Measurements from ENCODE around the gene PPP1R9B. TPM values are rescaled to one million over a fixed set of nuclear protein-coding genes. Genes with fewer than 3 reads are reported as not detected.

Gene PPP1R9B
- total RNA-seq, 6 experiments from 2014 or later = 9.9 to 18.1 (median 12.0) TPM

DNA sequence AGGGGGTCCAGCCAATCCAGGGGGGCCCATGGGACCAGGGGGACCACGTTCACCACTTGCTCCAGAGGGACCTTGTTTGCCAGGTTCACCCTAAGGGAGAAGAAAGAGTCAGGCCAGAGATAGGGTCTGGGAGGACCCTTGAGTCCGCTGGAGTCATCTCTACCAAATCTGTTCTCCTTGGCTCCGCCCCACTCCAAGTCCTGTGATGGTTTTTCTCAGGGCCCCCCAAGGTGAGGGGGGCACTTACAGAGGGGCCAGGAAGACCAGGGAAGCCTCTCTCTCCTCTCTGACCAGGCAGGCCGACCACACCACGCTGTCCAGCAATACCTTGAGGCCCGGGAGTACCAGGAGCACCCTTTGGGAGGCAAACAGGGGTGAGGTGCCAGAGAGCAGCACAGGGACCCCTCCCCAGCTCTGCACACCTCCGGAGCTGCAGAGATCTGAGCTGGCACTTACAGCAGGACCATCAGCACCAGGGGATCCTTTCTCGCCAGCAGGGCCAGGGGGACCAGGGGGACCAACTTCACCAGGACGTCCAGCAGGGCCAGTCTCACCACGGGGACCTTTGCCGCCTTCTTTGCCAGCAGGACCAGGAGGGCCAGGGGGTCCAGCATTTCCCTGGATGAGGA is 38.6 kb upstream of the PPP1R9B start:
- TF ChIP-seq POLR2A (IDR thresholded peaks at IDR 0.05) = no peak
- TF ChIP-seq, protein P1, sequence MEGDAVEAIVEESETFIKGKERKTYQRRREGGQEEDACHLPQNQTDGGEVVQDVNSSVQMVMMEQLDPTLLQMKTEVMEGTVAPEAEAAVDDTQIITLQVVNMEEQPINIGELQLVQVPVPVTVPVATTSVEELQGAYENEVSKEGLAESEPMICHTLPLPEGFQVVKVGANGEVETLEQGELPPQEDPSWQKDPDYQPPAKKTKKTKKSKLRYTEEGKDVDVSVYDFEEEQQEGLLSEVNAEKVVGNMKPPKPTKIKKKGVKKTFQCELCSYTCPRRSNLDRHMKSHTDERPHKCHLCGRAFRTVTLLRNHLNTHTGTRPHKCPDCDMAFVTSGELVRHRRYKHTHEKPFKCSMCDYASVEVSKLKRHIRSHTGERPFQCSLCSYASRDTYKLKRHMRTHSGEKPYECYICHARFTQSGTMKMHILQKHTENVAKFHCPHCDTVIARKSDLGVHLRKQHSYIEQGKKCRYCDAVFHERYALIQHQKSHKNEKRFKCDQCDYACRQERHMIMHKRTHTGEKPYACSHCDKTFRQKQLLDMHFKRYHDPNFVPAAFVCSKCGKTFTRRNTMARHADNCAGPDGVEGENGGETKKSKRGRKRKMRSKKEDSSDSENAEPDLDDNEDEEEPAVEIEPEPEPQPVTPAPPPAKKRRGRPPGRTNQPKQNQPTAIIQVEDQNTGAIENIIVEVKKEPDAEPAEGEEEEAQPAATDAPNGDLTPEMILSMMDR (IDR thresholded peaks at IDR 0.05) = no peak
- Histone ChIP-seq H3K4me1 (no peaks in the 10 kb centered on the region), H3K27me3 (no peaks in the 10 kb centered on the region), H3K9me3 (no peaks in the 10 kb centered on the region), H3K4me3 (no peak overlapping the region), H3K36me3 (no peaks in the 10 kb centered on the region), H3K27ac (no peak overlapping the region)
- intact Hi-C loops (cut with DNase I) = no loop called here
- ATAC-seq (no peak), DNase-seq (no peak)
- WGBS (ENCODE audit: insufficient coverage, low coverage, low lambda C conversion rate, missing lambda C conversion rate) = no CpG with 5 or more reads among the region's 11 CpGs

DNA sequence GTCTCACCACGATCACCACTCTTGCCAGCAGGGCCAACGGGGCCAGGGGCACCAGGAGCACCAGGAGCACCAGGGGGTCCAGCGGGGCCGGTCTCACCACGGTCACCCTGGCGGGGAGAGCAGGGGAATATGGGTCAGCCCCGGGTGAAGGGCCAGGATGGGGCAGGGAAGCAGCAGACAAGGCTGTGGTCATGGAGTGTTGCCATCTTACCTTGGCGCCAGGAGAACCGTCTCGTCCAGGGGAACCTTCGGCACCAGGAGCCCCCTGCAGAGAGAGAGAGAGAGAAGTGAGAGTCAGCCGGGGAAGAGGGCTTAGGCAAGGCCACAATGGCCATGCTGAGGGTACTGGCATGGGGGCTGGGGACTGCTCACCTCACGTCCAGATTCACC is 38.0 kb upstream of the PPP1R9B start:
- no peaks in the 10 kb centered on the region for H3K27me3 ChIP-seq
- H3K4me3 ChIP-seq = no peak overlapping the region
- no peak overlapping the region for H3K27ac ChIP-seq
- H3K4me1 ChIP-seq = no peaks in the 10 kb centered on the region
- TF ChIP-seq, protein P1 (IDR thresholded peaks at IDR 0.05) = no peak
- no peak for TF ChIP-seq POLR2A (IDR thresholded peaks at IDR 0.05)
- intact Hi-C loops (cut with DNase I) = no loop called here
- H3K9me3 ChIP-seq = no peaks in the 10 kb centered on the region
- DNase-seq = no peak
- no peaks in the 10 kb centered on the region for H3K36me3 ChIP-seq
- no peak for ATAC-seq
- 57% methylated on average over 5 of the region's 13 CpGs for WGBS (ENCODE audit: insufficient coverage, low coverage, low lambda C conversion rate, missing lambda C conversion rate)

DNA sequence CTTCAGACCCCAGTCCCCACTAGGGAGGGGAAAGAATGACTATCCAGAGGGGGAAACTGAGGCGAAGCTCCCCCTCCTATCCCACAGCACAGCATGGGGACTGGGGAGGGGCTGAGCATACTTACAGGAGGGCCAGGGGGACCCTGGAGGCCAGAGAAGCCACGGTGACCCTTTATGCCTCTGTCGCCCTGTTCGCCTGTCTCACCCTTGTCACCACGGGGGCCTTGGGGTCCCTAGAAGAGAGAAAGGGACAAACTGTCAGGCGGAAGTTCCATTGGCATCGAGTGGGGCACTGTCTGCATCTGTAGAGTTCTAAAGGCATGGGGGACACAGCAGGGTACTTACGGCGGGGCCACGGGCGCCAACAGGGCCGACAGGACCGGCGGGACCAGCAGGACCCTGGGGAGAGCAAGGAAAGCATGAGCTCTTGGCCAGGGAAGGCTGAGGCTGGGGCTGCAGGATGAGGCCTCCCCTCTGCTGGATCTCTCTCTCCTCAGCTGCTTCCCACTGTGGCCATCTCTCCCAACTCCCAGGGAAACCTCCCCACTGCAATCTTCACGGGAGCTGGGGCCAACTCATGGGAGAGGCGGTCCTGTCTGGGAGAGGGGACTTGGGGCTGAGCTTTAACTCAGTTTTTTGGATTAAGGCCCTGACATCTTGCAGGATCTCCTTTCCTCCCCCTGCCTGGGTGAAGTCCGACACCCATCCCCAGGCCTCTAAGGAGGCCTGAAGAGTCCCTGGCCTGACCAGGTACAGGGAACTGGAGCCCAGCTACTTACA is 37.5 kb upstream of the PPP1R9B start:
- H3K27ac ChIP-seq = no peak overlapping the region
- H3K4me1 ChIP-seq = no peaks in the 10 kb centered on the region
- ATAC-seq (no peak), DNase-seq (no peak)
- H3K9me3 ChIP-seq = no peaks in the 10 kb centered on the region
- no peaks in the 10 kb centered on the region for H3K27me3 ChIP-seq
- intact Hi-C loops (cut with DNase I) = no loop called here
- 62% methylated on average over 3 of the region's 17 CpGs for WGBS (ENCODE audit: insufficient coverage, low coverage, low lambda C conversion rate, missing lambda C conversion rate)
- no peak overlapping the region for H3K4me3 ChIP-seq
- H3K36me3 ChIP-seq = no peaks in the 10 kb centered on the region
- TF ChIP-seq POLR2A (IDR thresholded peaks at IDR 0.05) = no peak
- TF ChIP-seq, protein P1 (IDR thresholded peaks at IDR 0.05) = no peak

DNA sequence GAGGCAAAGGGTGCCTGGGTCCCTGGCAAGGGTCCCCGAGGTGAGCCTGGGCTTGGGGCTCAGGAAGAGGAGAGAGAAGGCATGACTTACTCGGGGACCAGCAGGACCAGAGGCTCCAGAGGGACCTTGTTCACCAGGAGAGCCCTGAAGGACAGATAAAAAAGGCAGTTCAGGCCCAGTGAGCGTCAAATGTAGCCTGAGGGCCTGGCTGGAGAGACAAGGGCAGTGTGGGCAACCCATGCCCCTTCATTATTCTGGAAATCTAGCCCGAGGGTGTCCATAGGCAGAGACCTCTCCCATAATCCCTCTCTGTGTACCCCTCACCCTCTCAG is 36.9 kb upstream of the PPP1R9B start:
- no peaks in the 10 kb centered on the region for H3K4me1 ChIP-seq
- no CpG with 5 or more reads among the region's 4 CpGs for WGBS (ENCODE audit: insufficient coverage, low coverage, low lambda C conversion rate, missing lambda C conversion rate)
- H3K4me3 ChIP-seq = no peak overlapping the region
- ATAC-seq = no peak
- H3K9me3 ChIP-seq = no peaks in the 10 kb centered on the region
- no peaks in the 10 kb centered on the region for H3K27me3 ChIP-seq
- H3K36me3 ChIP-seq = no peaks in the 10 kb centered on the region
- H3K27ac ChIP-seq = no peak overlapping the region
- no peak for DNase-seq
- no peak for TF ChIP-seq POLR2A (IDR thresholded peaks at IDR 0.05)
- TF ChIP-seq, protein P1 (IDR thresholded peaks at IDR 0.05) = no peak
- intact Hi-C loops (cut with DNase I) = no loop called here
